ENCODE data around the gene TCOF1.
"Not testable (repeated sequence)": the region's sequence is repeated elsewhere in the genome, so short reads cannot be mapped to it uniquely, and the experiment has no call there.

Gene TCOF1

DNA sequence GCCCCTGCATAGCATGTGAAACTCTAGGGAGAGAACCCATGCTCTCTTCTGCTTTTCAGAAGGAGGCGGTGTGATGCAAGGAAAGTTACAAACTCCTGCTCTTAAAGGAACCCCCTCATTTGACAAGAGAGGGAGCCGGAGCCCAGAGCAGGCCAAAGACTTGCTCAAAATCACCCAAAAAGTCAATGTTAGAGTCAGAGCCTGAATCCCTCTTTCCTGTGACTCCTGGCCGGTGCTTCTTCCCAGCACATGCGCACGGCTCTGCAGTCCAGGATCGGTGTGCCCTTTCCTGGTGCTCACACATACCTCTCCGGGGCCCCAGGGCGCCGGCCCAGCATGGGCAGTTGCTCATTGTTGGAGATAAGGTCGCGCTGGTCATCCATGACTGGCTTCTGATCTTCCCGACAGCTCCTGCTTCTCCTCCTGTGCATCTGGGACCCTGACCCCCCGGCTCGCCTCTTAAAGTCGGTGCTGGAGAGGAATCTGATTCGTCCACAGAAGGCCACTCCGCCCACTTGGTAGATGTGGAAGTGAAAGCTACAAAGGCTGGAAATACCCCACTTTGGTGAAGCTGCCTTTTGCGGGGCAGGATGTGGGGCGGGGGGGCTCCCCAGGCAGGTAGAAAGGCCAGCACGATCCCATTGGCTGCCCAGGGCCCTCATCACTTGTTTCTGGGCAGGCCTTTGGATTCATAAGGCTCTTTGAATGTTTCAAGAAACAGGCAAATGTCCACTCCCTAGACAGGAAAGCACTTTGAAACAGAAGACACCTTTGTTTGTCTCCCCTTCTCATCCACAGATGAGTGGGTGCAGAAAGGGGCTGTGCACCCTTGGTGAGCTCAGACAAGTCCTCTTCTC lies 55.0 kb downstream of the TCOF1 start, which contains the start of gene CD74:
Gene CD74, minus strand, starts transcription at position 592 of the 857 bp plus-strand sequence. Its CDS starts 161 bp downstream, at position 431.
- Histone ChIP-seq H3K27me3 (ENCODE audit: control insufficient read depth in 1 of 2, insufficient read depth in 2 of 2, low read length in 2 of 2) (no peaks in the 10 kb centered on the region), H3K27ac (ENCODE audit: low read depth, low read length) (peak within 1 kb of the TSS; percentile 45), H3K36me3 (ENCODE audit: insufficient read depth, low read length) (no peaks in the 10 kb centered on the region), H3K9me3 (ENCODE audit: low read length) (no peaks in the 10 kb centered on the region), H3K4me1 (ENCODE audit: insufficient read depth, low read length) (peaks cover 21% of the 10 kb centered on the region), H3K9ac (ENCODE audit: low read length) (peak within 1 kb of the TSS; percentile 22), H3K4me3 (ENCODE audit: low read depth in 1 of 2, low read length in 2 of 2) (peak within 1 kb of the TSS; percentile 38 to 61)

DNA sequence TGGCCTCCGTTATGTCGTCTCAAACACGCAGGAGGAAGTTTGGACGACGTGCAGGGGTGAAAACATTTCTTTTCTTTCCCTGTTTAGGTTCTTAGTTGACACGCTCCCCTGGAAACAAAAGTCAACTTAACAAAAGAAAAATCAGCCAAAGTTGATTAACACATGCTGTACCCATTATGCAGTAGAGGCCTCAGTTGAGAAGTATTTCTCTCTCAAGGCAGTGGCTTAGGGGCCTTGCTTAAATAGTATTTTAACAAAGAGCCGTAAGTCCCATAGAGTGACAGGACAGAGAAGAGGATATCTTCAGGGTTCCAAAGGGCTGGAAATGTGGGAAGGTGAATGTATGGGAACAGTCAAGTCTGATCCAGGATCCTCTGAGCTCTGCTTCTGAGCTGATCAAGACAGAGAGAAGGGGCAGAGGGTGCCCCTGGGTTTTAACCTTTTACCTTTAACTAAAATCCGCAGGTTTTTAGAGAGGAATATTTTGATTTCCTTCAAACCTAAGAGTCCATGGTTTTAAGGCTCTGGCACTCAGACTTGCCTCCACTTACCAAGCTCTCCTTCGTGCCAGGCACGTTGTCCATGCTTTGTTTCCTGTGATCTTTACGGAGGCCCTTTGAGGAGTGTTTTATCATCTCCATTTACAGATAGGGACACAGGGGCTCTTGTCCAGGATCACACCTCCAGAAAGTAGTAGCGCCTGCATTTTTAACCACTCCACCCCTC lies 55.8 kb downstream of the TCOF1 start:
- peaks cover 21% of the 10 kb centered on the region for H3K4me1 ChIP-seq (ENCODE audit: insufficient read depth, low read length)
- peak overlapping the region; percentile 38 to 61 for H3K4me3 ChIP-seq (ENCODE audit: low read depth in 1 of 2, low read length in 2 of 2)

DNA sequence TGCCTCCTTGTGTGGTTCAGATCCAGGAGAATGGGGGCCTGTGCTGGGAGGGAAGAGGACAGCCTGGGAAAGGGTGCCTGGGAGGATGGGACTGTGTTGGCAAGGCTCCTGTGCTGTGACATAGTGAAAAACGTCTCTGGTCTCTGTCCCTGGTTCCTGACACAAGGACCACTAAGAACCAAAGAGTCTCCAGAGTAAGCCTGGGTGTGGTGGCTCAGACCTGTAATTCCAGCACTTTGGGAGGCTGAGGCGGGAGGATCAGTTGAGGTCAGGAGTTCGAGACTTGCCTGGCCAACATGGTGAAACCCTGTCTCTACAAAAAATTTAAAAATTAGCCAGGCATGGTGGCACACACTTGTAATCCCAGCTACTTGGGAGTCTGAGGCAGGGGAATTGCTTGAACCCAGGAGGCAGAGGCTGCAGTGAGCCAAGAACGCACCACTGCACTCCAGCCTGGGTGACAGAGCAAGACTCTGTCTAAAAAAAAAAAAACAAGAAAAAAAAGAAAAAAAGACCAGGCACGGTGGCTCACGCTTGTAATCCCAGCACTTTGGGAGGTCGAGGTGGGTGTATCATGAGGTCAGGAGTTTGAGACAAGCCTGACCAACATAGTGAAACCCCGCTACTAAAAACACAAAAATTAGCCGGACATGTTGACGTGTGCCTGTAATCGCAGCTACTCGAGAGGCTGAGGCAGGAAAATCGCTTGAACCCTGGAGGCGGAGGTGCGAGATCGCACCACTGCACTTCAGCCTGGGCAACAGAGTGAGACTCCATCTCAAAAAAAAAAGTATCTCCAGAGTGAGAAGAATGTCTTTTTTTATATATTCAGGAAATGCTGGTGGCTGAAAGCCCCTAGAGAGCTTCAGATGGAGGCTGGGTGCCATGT lies 56.6 kb downstream of the TCOF1 start:
- not testable (repeated sequence) for H3K9me3 ChIP-seq (ENCODE audit: low read length); H3K9ac ChIP-seq (ENCODE audit: low read length); H3K27me3 ChIP-seq (ENCODE audit: control insufficient read depth in 1 of 2, insufficient read depth in 2 of 2, low read length in 2 of 2); H3K4me3 ChIP-seq (ENCODE audit: low read depth in 1 of 2, low read length in 2 of 2); H3K36me3 ChIP-seq (ENCODE audit: insufficient read depth, low read length); H3K27ac ChIP-seq (ENCODE audit: low read depth, low read length)
- peaks cover 21% of the 10 kb centered on the region for H3K4me1 ChIP-seq (ENCODE audit: insufficient read depth, low read length)

More for the DNA sequence above, 55.8 kb downstream of the TCOF1 start:
- H3K36me3 ChIP-seq (ENCODE audit: insufficient read depth, low read length): no peaks in the 10 kb centered on the region
- peak overlapping the region; percentile 45 for H3K27ac ChIP-seq (ENCODE audit: low read depth, low read length)
- no peaks in the 10 kb centered on the region for H3K9me3 ChIP-seq (ENCODE audit: low read length)
- H3K27me3 ChIP-seq (ENCODE audit: control insufficient read depth in 1 of 2, insufficient read depth in 2 of 2, low read length in 2 of 2): no peaks in the 10 kb centered on the region
- H3K9ac ChIP-seq (ENCODE audit: low read length): peak overlapping the region; percentile 22

DNA sequence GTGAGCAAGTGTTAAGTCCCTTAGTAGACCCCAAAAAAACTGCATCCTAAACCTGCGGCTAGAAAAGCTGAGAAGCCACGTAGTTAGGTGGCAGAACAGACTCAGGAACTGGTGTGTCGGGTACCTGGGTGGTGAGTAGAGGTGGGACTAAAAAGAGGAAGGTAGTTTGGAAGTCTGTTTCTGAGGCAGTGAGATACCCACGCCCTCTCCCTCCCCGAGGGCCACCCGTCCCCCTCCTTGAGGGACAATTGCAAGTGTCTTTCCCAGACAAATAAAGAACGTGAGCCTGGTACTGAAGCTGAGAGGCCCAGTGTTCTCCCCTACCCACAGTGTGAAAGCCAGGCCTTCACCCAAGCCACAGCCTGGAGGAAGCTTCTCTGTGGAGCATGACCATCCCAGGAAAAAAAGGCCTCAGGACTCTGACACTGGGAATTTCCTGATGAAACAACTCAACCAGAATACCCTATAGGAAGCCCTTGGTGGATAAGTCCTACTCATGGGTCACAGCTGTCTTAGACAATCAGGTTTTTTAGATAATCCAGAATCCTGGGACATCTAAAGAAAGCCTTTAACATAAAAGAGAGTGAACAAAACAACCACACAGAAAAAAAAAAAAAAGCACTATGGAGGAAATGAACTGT lies 62.3 kb downstream of the TCOF1 start:
- no peak overlapping the region for H3K27ac ChIP-seq (ENCODE audit: low read depth, low read length)
- H3K36me3 ChIP-seq (ENCODE audit: insufficient read depth, low read length): no peaks in the 10 kb centered on the region
- H3K4me3 ChIP-seq (ENCODE audit: low read depth in 1 of 2, low read length in 2 of 2): no peak overlapping the region
- H3K9ac ChIP-seq (ENCODE audit: low read length): no peak overlapping the region
- H3K4me1 ChIP-seq (ENCODE audit: insufficient read depth, low read length): no peaks in the 10 kb centered on the region
- H3K9me3 ChIP-seq (ENCODE audit: low read length): no peaks in the 10 kb centered on the region
- H3K27me3 ChIP-seq (ENCODE audit: control insufficient read depth in 1 of 2, insufficient read depth in 2 of 2, low read length in 2 of 2): no peaks in the 10 kb centered on the region

DNA sequence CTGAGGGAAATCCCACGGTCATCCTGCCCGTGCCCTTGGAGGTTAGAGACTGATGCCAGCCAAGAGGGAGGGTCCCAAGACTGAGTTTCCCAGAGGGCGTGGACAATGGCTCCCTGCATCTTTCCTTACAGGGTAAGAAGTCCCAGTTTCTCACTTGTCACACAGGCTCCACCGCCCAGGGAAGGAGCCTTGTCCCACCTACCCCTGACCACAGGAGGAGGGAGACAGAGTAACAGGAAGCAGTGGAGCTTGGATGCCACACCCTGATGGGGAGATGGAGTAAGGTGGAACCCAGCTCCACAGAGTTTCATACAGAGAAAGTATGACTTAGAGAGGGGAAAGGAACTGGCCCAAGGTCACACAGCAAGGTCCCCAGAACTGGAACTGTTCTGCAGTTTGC lies 64.6 kb downstream of the TCOF1 start:
- Histone ChIP-seq H3K27me3 (ENCODE audit: control insufficient read depth in 1 of 2, insufficient read depth in 2 of 2, low read length in 2 of 2) (no peaks in the 10 kb centered on the region), H3K36me3 (ENCODE audit: insufficient read depth, low read length) (no peaks in the 10 kb centered on the region), H3K9ac (ENCODE audit: low read length) (no peak overlapping the region), H3K27ac (ENCODE audit: low read depth, low read length) (no peak overlapping the region), H3K9me3 (ENCODE audit: low read length) (no peaks in the 10 kb centered on the region), H3K4me1 (ENCODE audit: insufficient read depth, low read length) (no peaks in the 10 kb centered on the region), H3K4me3 (ENCODE audit: low read depth in 1 of 2, low read length in 2 of 2) (no peak overlapping the region)

DNA sequence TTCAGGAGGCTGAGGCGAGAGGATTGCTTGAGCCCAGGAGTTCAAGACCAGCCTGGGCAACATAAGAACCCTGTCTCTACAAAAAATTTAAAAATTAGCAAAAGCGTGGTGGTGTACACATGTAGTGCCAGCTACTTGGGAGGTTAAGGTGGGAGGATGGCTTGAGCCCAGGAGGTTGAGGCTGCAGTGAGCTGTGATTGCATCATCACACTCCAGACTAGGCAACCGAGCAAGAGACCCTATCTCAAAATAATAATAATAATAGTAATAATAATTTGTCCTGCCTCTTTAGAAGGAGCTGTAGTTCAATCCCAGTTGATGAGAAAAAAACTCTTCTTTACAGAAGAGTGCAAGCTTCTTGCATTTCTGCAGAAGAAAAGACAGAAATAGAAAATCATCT lies 65.3 kb downstream of the TCOF1 start:
- Histone ChIP-seq H3K9ac (ENCODE audit: low read length) (no peak overlapping the region), H3K27ac (ENCODE audit: low read depth, low read length) (no peak overlapping the region), H3K9me3 (ENCODE audit: low read length) (no peaks in the 10 kb centered on the region), H3K4me1 (ENCODE audit: insufficient read depth, low read length) (no peaks in the 10 kb centered on the region), H3K4me3 (ENCODE audit: low read depth in 1 of 2, low read length in 2 of 2) (no peak overlapping the region), H3K36me3 (ENCODE audit: insufficient read depth, low read length) (no peaks in the 10 kb centered on the region), H3K27me3 (ENCODE audit: control insufficient read depth in 1 of 2, insufficient read depth in 2 of 2, low read length in 2 of 2) (no peaks in the 10 kb centered on the region)

DNA sequence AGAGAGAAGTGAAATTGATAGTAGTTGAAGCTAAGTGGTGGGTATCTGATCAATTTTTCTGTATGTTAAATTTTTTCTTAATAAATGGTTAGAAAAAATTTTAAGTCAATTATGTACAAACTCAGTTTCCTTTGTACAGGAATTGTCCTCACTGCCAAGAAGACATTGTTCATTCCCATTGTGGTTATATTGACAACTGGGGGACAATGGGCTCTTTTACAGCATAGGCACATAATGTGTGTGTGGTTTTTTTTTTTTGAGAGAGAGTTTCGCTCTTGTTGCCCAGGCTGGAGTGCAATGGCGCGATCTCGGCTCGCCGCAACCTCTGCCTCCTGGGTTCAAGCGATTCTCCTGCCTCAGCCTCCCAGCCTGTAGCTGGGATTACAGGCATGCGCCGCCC lies 68.7 kb downstream of the TCOF1 start:
- H3K4me3 ChIP-seq (ENCODE audit: low read depth in 1 of 2, low read length in 2 of 2); H3K27me3 ChIP-seq (ENCODE audit: control insufficient read depth in 1 of 2, insufficient read depth in 2 of 2, low read length in 2 of 2); H3K9me3 ChIP-seq (ENCODE audit: low read length); H3K36me3 ChIP-seq (ENCODE audit: insufficient read depth, low read length); H3K27ac ChIP-seq (ENCODE audit: low read depth, low read length); H3K9ac ChIP-seq (ENCODE audit: low read length); H3K4me1 ChIP-seq (ENCODE audit: insufficient read depth, low read length): not testable (repeated sequence)

DNA sequence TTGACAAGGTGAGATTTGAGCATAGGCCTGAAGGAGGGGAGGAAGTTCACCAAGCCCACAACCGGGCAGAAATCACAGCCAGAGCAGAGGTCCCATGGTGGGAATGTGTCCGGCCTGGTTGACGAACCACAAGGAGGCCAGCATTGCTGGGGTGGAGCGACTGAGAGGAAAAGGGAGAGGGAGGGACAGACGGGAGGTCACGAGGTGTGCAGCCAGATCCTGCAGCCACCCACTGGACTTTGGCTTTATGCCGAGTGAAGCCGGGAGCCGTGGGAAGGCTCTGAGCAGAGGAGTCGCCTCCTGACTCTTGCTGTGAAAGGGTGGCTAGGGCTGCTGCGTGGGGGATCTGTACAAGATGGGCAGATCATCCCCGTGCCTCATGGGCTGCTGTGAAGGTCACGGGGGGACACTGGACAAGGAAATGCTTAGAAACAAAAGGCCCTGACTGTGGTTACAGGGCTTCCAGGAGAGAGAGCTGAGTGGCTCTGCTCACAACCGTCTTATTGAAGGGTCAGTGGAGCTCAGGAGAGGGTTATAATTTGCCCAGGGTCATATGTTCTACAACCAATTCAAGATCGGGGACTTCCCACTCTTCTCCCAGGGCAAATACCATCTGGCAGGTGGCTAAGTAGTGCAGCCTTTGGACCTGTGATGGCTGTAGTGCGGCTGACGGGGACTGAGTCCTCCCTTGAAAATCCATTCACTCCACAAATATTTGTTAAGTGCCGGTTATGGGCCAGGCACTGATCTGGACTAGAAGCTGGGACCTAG lies 70.8 kb downstream of the TCOF1 start:
- no peaks in the 10 kb centered on the region for H3K9me3 ChIP-seq (ENCODE audit: low read length)
- H3K36me3 ChIP-seq (ENCODE audit: insufficient read depth, low read length): no peaks in the 10 kb centered on the region
- H3K27me3 ChIP-seq (ENCODE audit: control insufficient read depth in 1 of 2, insufficient read depth in 2 of 2, low read length in 2 of 2): no peaks in the 10 kb centered on the region
- H3K4me3 ChIP-seq (ENCODE audit: low read depth in 1 of 2, low read length in 2 of 2): no peak overlapping the region
- no peaks in the 10 kb centered on the region for H3K4me1 ChIP-seq (ENCODE audit: insufficient read depth, low read length)
- H3K9ac ChIP-seq (ENCODE audit: low read length): no peak overlapping the region
- no peak overlapping the region for H3K27ac ChIP-seq (ENCODE audit: low read depth, low read length)

DNA sequence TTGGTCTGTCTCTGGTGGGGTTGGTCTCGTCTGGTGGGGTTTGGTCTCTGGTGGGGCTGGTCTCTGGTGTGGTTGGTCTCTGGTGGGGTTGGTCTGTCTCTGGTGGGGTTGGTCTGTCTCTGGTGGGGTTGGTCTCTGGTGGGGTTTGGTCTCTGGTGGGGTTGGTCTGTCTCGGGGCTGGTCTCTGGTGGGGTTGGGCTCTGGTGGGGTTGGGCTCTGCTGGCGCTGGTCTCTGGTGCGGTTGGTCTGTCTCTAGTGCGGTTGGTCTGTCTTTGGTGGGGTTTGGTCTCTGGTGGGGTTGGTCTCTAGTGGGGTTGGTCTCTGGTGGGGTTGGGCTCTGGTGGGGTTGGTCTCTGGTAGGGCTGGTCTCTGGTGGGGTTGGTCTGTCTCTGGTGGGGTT lies 71.5 kb downstream of the TCOF1 start:
- no peak overlapping the region for H3K27ac ChIP-seq (ENCODE audit: low read depth, low read length)
- no peaks in the 10 kb centered on the region for H3K27me3 ChIP-seq (ENCODE audit: control insufficient read depth in 1 of 2, insufficient read depth in 2 of 2, low read length in 2 of 2)
- no peaks in the 10 kb centered on the region for H3K9me3 ChIP-seq (ENCODE audit: low read length)
- no peak overlapping the region for H3K4me3 ChIP-seq (ENCODE audit: low read depth in 1 of 2, low read length in 2 of 2)
- no peak overlapping the region for H3K9ac ChIP-seq (ENCODE audit: low read length)
- H3K36me3 ChIP-seq (ENCODE audit: insufficient read depth, low read length): no peaks in the 10 kb centered on the region
- H3K4me1 ChIP-seq (ENCODE audit: insufficient read depth, low read length): no peaks in the 10 kb centered on the region

DNA sequence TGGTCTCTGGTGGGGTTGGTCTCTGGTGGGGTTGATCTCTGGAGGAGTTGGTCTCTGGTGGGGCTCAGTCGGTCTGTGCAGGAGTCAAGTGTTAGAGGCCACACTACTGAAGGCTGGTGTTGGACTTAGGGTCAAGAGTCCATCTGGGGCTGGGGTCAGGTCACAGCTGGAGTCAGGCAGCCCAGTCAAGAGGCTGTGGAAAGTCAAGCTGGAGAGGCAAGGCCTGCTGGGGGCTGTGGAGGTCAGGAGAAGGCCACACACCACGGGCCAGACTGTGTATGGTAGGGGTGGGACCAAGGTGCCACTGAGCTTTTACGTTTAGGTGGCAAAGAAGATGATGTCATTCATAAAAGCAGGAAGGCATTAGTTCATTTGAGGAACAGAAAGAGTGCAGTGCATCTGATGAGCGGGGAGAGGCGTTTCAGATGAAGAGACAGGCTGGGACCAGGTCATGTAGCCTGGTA lies 71.9 kb downstream of the TCOF1 start:
- H3K9me3 ChIP-seq (ENCODE audit: low read length): no peaks in the 10 kb centered on the region
- H3K4me1 ChIP-seq (ENCODE audit: insufficient read depth, low read length): no peaks in the 10 kb centered on the region
- H3K27me3 ChIP-seq (ENCODE audit: control insufficient read depth in 1 of 2, insufficient read depth in 2 of 2, low read length in 2 of 2): no peaks in the 10 kb centered on the region
- H3K4me3 ChIP-seq (ENCODE audit: low read depth in 1 of 2, low read length in 2 of 2): no peak overlapping the region
- H3K27ac ChIP-seq (ENCODE audit: low read depth, low read length): no peak overlapping the region
- no peak overlapping the region for H3K9ac ChIP-seq (ENCODE audit: low read length)
- H3K36me3 ChIP-seq (ENCODE audit: insufficient read depth, low read length): no peaks in the 10 kb centered on the region
